Left lung (tissue), 10 donors: Measurements from ENCODE around the gene WWOX. TPM values are rescaled to one million over a fixed set of nuclear protein-coding genes. Genes with fewer than 3 reads are reported as not detected.

Experiments used
- ATAC-seq: fragments of 200-7000 bp; cut with Tn5 transposase; one replicate; pipeline ENCODE4 v1.9.1; 2020; ENCODE audit warnings: moderate library complexity
- DNase-seq, 4 donors: peaks; one replicate each; pipeline ENCODE4 v3.0.0-alpha.2; 2013 to 2020
- H3K27ac ChIP-seq, 2 donors: fragments of 200-600 bp; sonication (generic) in 1 of 2; one replicate each; pipeline versions ENCODE4 v1.5.0 to v1.8.0; 2020 to 2021
- H3K27me3 ChIP-seq, 2 donors: fragments of 200-600 bp; sonication (generic) in 1 of 2; one replicate each; pipeline versions ENCODE4 v1.5.0 to v1.8.0; 2020 to 2021
- H3K36me3 ChIP-seq, 2 donors: fragments of 200-600 bp; sonication (generic) in 1 of 2; one replicate each; pipeline versions ENCODE4 v1.5.0 to v1.8.0; 2020 to 2021
- H3K4me1 ChIP-seq, 2 donors: fragments of 200-600 bp; one replicate each; pipeline ENCODE4 v1.8.0; 2021
- H3K4me3 ChIP-seq, 2 donors: fragments of 200-600 bp; sonication (generic) in 1 of 2; one replicate each; pipeline versions ENCODE4 v1.5.0 to v1.8.0; 2020 to 2021; ENCODE audit warnings: mild to moderate bottlenecking in 1 of 2
- H3K9me3 ChIP-seq, 2 donors: fragments of 200-600 bp; sonication (generic) in 1 of 2; one replicate each; pipeline versions ENCODE4 v1.5.0 to v1.8.0; 2020 to 2021
- intact Hi-C, 2 donors: fragments of 100-400 bp; cut with DNase I; formaldehyde crosslinking; loops; one replicate each; pipeline versions ENCODE4 v1.11.2 to v1.14.2; 2022
- polyA plus RNA-seq, 6 donors: library from polyadenylated mRNA; unstranded; fragments of 120-200 nt; gene quantifications; one replicate each; pipeline ENCODE4 v1.2.1, GENCODE V29; 2013; ENCODE audit not compliant: insufficient read length in 6 of 6
- total RNA-seq, 2 donors: library from RNA; stranded (reverse); fragmentation: NEBNext Ultra II Directional; extraction: Animal tissue kit (Norgen Biotek cat#: 25700); gene quantifications; one replicate each; pipeline ENCODE4 v1.2.1, GENCODE V29; 2021
- TF ChIP-seq, protein P1 (sequence below), 2 donors: fragments of 200-600 bp; sonication (generic) in 1 of 2; IDR thresholded peaks; one replicate each; pipeline versions ENCODE4 v1.5.0 to v1.8.0; 2021; ENCODE audit warnings: antibody characterized with exemption in 2 of 2
- donor health status: DM: no; HTN: yes; CAD: no.
- donor health status: DM: no; HTN: no; CAD: no.

The WWOX gene
- total and polyA plus RNA-seq, 8 donors = 17.2 to 40.3 (median 30.8) TPM

DNA sequence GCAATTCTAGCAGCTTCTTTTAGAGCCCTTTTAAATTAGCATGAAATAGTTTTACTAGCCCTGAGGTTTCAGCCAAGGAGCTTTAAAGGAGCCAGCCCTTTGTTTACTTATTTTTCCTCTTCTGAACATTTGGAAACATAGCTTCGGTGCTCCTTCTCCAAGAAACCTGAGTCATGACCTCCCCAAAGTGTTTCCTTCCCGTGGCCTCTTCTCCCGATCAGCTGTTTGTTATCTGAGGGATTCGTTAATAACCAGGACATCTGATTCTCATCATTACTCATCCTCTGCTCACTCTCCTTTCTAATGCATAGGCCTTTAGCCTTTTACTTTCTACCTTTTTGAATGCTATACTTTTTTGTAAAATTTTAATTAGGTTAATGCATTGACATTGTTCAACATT is 204.5 kb downstream of the WWOX start:
- TF ChIP-seq, protein P1, sequence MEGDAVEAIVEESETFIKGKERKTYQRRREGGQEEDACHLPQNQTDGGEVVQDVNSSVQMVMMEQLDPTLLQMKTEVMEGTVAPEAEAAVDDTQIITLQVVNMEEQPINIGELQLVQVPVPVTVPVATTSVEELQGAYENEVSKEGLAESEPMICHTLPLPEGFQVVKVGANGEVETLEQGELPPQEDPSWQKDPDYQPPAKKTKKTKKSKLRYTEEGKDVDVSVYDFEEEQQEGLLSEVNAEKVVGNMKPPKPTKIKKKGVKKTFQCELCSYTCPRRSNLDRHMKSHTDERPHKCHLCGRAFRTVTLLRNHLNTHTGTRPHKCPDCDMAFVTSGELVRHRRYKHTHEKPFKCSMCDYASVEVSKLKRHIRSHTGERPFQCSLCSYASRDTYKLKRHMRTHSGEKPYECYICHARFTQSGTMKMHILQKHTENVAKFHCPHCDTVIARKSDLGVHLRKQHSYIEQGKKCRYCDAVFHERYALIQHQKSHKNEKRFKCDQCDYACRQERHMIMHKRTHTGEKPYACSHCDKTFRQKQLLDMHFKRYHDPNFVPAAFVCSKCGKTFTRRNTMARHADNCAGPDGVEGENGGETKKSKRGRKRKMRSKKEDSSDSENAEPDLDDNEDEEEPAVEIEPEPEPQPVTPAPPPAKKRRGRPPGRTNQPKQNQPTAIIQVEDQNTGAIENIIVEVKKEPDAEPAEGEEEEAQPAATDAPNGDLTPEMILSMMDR (IDR thresholded peaks at IDR 0.05) = no peak
- intact Hi-C loops = no loop called here

DNA sequence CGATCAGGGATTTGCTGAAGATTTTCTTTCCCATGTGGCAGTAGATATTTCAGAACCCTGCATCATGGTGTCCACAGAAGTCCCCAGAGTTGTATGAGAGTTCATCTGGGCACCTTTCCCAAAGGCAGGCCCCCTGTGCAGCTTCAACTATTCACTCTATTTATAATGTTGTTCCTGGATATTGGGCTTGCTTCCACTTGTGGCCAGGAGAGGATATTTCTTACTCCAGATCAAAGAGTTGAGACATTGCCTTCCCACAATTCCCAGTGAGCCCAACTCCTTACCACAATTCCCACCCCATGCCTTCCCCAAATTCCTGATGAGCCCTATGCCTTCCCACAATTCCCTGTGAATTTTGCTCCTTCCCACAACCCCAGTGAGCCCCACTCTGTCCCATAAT is 206.9 kb downstream of the WWOX start:
- Histone ChIP-seq H3K27ac (no peak overlapping the region), H3K4me3 (no peak overlapping the region), H3K4me1 (no peaks in the 10 kb centered on the region), H3K27me3 (no peaks in the 10 kb centered on the region), H3K9me3 (no peaks in the 10 kb centered on the region), H3K36me3 (no peaks in the 10 kb centered on the region)
- intact Hi-C loops = no loop called here
- ATAC-seq = no peak
- TF ChIP-seq, protein P1 (IDR thresholded peaks at IDR 0.05) = no peak
- no peak for DNase-seq

More for the DNA sequence above, 204.5 kb downstream of the WWOX start:
- Histone ChIP-seq H3K27ac (no peak overlapping the region), H3K4me1 (no peaks in the 10 kb centered on the region), H3K36me3 (no peaks in the 10 kb centered on the region), H3K9me3 (no peaks in the 10 kb centered on the region), H3K4me3 (no peak overlapping the region), H3K27me3 (no peaks in the 10 kb centered on the region)
- no peak for DNase-seq
- no peak for ATAC-seq

DNA sequence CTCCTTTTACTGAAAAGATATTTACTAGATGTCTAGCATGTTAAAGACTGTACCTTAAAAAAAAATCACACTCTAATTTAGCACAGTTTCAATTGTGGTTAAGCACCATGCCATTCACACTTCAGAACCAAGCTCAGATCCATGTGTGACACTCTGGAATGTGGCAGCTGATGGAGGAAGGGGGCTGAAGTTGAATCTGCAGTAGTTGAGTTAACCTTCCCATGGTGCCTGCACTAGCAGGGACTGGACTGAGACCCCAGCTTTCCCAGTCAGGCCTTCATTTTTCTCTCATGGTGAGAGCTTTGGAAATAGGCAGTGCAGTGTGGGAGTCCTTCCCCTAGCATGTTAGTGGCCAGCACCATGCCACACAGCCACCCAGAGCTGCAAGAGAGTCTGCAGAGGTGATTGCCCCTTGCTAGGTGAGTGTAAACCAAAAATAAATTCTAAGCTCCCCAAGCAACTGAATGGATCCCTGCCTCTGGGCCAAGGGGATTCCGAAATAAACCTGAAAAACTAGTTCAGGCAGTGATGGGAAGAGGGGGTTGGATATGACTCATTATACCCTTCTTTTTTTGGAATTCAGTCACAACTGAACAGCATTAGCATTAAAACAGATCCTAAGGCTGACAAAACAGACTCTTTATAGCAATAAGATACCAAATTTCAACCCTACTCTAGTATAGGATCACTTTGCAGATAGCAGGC is 208.5 kb downstream of the WWOX start:
- intact Hi-C loops = no loop called here
- DNase-seq (no peak), ATAC-seq (no peak)
- Histone ChIP-seq H3K36me3 (no peaks in the 10 kb centered on the region), H3K27me3 (no peaks in the 10 kb centered on the region), H3K9me3 (no peaks in the 10 kb centered on the region), H3K27ac (no peak overlapping the region), H3K4me1 (no peaks in the 10 kb centered on the region), H3K4me3 (no peak overlapping the region)
- TF ChIP-seq, protein P1 (IDR thresholded peaks at IDR 0.05) = no peak

DNA sequence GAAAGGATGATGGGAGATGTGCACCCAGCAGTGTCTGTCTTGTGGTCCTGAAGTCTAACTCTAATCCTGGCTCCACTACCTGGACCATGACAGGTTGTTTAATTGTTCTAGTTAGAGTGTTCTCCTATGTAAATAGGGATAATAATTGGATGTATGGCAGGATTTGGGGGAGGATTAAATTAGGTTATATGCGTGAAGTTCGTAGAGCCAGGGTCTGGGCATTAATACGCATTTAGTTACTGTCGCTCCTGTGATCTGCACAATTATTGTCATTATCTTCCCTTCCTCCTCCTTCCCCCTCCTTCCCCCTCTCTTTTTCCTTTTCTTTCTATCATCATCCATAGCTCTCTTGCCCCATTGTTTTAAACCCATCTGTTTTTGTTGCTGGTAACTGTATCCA is 210.3 kb downstream of the WWOX start:
- H3K27me3 ChIP-seq = no peaks in the 10 kb centered on the region
- intact Hi-C loops = no loop called here
- H3K4me3 ChIP-seq = no peak overlapping the region
- DNase-seq (no peak), ATAC-seq (no peak)
- H3K27ac ChIP-seq = no peak overlapping the region
- no peaks in the 10 kb centered on the region for H3K9me3 ChIP-seq
- TF ChIP-seq, protein P1 (IDR thresholded peaks at IDR 0.05) = no peak
- H3K36me3 ChIP-seq = no peaks in the 10 kb centered on the region
- H3K4me1 ChIP-seq = no peaks in the 10 kb centered on the region

DNA sequence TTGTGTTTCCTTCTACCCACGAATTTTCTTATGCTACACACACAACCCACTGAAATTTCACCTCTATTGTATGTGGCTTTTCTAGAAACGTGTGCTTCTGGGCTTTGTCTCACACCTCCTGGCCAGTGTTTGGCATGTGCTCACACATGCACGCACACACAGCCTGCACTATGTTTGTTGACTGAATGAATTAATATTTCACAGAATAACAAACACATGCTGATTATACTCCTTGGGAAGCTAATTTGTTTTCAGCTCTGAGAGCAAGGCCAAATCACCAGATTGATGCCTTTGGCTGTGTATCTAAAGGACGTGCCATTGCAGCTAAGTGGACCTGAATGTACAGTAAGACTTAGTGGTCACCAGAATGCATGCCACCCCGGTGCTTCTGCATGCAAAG is 210.7 kb downstream of the WWOX start:
- H3K36me3 ChIP-seq = no peaks in the 10 kb centered on the region
- intact Hi-C loops = no loop called here
- no peaks in the 10 kb centered on the region for H3K27me3 ChIP-seq
- DNase-seq (no peak), ATAC-seq (no peak)
- no peak overlapping the region for H3K4me3 ChIP-seq
- H3K9me3 ChIP-seq = no peaks in the 10 kb centered on the region
- TF ChIP-seq, protein P1 (IDR thresholded peaks at IDR 0.05) = no peak
- H3K27ac ChIP-seq = no peak overlapping the region
- H3K4me1 ChIP-seq = no peaks in the 10 kb centered on the region
